Globus pallidus (tissue), 1 donor: ENCODE data around the gene SCARF2.

Experiments
- DNase-seq: peaks from one replicate; pipeline ENCODE4 v3.0.0-alpha.2; 2015; ENCODE audit warnings: low spot score

The SCARF2 gene

DNA sequence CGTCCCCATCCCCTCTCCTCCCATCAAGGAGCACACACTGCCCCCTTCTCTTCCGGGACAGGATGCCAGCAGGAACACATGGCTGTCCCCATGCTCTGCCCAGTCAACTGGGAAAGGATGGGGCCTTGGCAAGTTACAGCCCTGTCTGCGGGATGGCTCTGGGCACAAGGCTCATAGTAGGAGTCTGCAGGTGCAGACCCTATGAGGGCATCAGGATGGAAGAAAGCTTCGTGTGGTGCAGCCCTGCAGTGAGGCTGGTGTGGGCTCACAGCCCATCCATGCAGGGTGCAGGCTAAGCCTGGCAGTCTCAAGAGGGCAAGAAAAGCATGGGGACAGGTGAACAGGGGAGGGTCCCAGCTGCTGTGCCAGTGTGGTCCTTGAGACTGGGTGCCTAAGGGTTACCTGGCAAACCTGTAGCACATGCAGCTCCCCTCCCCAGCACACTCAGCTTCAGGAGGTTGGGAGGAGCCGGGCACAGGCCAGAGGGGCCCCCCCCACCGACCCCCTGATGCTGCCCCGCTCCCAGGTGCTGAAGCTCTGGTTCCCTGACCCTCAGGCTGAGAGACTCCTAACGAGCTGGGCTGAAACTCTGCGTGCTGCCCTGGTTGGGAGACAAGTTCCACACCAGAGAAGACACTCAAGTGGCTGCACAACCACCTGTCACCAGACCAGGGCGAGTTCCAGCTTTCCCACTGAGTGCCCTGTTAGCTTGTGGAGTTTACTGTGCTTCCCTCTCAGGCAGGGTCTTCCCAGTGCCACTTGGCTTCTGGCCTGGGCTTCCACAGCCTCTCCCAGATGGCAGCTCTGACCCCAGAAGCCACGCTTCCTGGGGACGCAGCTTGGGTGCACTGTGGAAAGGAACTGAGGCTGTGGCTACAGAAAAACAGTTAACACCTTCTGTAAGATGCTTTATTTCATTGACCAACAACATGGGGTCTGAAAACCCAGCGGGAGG, 3.3 kb upstream of the SCARF2 start:
- DNase-seq = no peak

DNA sequence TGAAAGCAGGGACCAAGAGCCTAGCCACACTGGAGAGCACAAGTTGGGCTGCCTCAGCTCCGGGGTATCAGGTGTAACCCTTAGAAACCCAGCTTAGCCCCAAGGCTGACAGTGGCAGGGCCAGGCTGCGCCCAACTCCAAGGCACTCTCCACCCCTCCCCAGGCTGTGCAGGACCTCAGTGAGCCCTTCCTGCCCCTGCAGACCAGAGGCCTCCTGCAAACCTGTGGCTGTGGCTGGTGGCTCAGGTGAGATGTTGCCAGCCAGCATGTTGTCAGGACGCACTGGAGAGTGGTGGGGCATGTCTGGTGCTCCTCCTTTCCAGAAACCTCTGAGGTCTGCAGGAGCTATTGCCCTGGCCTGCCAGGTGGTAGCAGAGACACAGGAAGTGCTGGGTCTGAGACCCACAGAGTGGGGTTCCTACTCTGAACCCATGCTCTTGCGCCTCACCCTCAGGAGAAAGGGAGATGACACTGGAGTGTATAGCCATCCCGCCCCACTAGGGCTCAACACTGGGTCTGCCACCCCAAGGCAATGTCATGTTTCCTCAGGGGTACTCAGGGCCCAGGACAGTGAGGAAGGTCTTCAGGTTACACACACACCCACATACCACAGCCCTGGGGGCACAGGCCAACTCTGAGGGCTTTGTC, 2.4 kb upstream of the SCARF2 start:
- DNase-seq = no peak

DNA sequence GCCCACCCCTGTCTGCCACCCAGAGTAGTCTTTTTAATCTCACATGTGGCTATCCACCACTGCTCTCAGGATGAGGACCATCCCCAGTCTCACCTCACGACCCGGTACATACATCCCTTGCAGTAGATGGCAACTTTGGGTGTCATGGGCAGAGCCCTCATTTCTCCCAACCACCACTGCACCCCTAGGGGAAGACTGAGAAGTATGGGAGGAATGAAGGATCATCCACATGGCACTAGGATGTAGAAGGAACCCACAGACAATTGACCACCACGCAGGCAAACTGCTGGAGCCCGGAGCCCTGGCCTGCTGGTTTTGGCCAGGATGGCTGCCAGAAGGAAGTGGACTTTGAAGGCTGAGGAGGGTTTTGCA, 1.9 kb upstream of the SCARF2 start:
- DNase-seq = no peak

DNA sequence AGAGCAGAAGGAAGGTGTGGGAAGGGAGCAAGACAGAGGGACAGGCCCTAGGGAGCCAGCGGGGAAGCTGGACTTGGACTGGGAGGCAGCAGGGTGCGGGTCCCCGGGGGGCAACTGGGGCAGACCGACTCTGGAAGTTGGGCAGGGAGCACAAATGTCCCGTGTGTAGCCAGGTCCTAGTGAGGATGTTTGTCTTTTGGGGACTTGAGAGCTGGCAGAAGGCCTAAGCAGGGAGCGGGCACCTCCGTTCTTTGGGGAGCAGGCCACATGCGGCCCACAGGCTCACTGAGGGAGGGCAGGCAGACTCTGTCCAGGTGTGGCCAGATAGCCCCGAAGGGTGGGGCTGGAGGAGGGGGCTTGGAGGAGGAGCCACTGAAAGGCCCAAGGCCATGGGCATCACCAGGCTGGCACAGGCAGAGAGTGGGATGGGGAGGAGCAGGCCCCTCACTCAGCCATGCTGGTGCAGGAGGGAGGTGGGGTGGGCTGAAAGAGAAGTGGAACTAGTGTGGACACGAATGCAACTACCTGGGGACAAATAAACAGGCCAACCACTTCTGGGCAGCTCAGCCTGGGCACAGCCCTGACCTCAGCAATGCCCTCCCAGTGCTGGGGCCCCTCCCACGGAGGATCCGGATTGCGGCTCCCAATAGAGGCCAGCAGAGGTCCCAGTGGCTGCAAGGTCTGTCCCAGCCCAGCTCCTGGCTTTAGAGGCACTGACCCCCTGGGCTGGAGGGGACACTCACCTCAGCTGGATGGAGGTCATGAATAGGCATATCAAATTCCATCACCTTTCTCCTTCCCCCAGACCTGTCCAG, 1.3 kb upstream of the SCARF2 start:
- DNase-seq = no peak

DNA sequence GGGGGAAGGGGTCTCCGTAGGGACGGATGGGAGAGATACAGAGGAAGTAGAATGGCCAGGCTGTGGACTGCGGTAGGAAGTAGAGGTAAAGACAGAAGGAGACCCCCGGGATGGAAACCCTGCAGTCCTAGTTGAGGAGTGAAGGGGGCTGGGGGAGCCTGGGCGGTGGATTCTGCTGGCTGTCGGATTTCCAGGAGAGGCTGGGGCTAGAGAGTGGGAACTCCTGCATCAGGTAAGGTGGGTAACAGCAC, 727 bp upstream of the SCARF2 start:
- DNase-seq = no peak

DNA sequence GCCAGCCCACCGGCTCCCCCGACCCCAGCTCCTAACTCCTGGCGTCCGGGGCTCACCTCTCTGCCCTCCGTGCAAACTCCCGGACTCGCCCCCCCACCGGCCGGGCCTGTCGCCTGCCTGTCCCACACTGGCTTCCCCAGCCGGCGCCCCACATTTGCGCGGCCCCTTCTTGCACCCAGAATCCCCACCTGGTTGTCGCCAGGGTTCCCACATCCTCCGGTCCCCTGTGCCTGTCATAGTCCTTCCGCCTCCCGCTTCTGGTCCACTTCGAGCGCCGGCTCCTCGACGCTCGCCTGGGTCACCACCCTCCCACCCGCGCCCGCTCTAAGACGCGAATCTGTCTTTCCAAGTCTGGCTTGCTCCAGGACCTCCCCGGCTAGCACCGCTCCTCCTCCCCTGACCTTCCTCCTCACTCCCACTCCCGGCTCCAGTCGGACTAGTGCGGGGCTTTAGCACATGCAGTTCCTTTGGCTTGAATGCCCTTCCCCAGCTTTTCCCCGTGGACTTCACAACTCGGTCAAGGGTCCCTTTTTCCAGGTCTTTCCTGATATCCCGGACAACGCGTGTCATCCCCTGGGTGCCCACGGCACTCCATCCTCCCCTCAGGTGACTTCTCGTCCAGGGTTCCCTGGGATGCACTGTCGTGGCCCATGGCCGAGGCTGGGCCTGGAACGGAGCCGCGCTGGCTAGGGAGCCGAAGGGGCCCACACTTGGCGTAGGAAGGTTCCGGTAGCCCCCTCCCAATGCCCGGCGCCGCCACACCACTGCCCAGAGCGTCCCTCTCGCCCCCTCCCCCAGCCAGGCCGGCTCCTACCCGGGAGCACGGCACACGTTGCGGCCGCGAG, 635 bp downstream of the SCARF2 start:
- DNase-seq = no peak

DNA sequence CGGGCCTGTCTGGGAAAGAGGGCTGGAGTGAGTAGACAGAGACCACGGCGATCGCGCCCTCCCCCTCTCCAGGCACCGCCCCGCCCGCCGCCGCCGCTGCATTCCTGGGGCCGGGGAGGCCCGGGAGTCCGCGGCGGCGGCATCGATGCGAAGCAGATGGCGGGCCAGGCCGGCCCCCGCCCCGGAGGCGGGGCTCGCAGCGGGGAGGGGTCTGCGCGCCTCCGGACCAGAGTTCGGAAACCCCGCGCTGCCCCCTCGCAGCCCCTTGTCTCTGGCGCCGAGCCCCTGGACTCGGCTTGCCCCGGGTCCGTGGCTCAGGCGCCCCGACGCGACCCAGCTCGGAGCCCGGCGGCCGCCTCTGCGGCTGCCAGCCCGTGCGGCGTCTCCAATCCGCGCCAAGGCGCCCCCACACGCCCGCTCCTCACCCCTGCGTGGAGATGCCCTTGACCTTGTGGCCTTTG, 1.3 kb downstream of the SCARF2 start:
- no peak for DNase-seq

DNA sequence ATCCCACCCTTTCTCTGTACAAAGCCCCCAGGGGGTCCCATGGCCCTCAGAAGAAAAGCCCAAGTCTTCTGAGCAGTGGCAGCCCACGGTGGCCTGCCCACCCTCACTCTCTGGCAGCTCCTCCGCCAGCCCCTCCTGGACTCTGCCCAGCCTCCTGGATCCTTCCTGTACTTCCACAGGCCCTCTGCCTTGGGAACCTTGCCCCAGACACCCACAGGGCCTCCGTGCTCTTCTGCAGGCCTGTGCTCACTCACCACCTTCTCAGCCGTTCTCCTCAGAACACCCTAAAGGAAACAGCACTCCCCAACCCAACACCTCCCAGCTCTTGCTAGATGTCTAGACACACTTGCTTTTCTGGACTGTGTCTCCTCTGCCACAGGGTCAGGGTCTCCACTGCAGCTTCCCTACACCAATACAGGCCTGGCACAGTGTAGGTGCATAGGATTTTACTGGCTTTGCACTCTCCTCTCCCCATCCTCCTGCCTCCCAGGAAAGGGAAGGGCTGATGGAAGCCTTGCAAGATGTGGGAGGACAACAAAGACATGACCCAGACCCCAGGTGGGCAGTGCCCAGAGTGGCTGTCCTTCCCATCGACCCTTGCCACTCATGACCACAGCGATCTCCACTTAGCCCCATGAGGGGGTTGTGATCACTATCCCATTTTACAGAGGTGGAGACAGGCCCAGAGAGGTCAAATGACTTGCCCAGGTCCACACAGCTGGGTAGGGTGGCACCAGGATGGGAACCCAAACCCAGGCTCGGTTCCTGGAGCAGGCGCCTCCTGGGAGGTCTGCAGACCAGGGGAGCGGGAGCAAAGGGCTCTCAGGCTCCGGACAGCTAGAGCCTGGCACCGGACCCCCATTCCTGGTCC, 2.0 kb downstream of the SCARF2 start:
- no peak for DNase-seq

DNA sequence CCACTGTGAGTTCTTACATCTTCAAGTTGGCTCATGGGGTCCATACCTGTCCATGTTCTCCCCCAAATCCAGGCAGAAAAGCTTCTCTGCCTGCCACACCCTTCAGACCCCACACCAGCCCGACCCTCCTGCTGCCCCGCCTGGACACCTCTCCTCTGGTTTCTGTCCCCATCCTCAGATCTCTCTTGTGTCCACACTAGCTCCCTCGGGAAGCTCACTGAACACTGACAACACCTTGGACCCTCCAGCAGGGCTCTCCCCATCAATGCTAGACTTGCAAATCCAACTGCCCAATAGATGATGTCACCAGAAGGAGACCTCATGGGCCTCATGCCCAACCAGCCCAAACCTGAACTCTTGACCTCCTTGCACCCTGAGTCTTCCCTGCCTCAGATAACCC, 2.9 kb downstream of the SCARF2 start:
- DNase-seq = no peak

DNA sequence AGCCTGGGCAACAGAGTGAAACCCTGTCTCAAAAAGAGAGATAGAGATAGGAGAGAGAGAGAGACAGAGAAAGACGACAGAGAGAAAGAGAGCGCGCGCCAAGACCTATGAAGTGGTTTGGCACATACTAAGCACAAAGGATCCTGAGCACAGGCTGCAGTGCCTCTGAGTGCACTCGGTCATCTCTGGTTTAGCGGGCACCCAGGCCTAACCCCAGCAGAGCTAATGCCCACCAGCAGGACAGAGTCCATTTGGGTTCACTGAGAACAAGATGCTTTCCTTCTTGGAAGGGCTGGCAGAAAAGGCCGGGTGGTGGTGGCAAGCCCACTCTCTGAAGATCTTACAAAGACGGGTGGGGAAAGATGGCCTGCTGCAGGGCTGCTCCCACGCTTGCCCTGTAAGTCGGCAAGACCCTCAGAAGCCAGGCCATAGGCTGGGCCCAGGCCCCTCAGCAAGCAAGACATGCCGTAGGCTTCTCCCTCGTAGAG, 3.3 kb downstream of the SCARF2 start:
- no peak for DNase-seq

DNA sequence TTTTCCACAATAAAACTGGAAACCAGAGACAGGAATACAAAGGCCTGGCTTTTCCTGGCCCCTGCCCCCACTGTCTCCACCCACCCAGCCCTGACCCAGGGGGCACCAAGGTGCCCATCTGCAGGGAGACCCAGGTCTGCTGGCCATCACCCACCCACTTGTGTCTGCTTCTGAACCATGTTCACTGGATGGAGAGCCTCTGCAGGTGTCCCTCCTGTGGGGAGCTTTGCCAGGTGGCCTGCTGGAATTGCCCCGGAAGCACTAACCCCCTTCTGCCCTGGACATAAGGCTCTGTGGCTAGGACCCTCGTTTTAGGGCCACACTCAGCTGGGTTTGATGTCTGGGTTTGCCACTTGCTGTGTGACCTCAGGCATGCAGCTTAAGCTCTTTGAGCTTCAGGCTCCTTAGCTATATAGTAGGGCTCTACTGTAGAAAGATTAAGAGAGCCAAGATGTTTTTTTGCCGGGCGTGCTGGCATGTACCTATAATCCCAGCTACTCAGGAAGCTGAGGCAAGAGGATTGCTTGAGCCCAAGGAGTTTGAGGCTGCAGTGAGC, 3.9 kb downstream of the SCARF2 start:
- DNase-seq = no peak

DNA sequence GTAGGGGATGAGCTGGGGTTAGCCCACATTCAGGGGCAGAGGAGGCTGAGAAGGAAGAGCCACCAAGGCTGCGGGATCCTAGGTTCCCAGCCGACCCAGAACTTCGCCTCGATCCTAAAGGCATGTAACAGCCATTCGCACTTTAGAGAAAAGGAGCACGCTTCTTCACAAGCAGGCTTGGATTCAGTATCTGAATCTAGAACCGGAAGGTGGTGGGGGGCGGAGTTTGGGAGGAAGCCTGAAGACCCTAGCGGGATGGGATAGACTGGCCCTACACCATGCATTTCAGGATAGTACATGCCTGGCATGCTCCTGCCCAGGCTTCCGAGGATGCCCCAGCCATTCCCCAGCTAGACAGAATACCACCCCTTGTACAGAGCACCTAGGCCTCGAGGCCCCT, 4.4 kb downstream of the SCARF2 start:
- DNase-seq = no peak

DNA sequence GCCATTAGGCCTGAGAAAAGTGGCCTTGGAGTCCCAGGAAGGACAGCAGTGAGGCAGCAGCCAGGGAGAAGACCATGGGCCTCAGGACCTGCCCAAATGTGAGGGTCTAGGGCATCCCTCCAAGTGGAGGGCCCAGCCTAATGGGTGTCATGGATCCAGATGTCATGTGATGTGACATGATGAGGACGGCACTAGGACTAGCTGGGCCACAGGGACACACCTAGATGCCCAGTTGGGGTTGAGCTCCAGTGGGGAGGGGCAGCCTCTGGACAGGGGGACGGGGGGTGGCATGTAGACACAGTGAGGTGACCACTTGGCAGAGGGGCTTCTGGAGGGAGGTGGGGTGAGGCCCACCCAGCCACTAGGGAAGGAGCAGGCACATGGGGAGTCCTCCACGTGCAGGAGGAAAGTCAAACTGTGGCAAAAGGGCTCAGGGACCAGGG, 5.4 kb downstream of the SCARF2 start:
- no peak for DNase-seq

DNA sequence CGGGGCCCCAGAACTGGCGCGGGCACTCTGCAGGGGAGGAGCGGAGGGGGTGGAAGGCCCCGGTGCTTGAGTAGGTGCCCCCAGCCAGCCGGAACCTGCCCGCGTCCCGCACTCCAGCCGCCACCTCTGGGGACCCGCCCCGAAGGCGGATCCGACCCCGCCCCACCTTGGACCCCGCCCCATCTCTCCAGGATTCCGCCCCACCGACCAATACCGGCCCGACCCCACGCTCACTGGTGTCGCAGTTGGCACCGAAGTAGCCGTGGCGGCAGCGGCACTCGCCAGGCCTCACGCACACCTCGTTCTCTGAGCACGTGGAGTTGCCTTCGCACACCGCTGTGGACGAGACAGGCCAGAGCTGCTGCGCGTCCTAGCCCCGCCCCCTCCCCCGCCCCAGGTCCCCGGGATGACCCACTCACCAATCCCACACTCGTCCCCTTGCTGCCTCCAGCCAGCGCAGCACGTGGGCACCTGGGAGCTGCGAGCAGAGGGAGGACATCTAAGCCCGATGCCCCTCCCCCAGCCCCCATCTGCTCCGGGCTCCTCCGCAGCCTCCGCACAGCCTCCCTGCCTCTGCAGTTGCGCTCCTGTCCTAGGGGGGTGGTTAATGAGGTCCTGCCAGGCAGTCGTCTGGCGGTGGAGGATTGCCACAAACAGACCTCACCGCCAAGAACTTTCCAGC, 6.0 kb downstream of the SCARF2 start:
- DNase-seq = no peak

DNA sequence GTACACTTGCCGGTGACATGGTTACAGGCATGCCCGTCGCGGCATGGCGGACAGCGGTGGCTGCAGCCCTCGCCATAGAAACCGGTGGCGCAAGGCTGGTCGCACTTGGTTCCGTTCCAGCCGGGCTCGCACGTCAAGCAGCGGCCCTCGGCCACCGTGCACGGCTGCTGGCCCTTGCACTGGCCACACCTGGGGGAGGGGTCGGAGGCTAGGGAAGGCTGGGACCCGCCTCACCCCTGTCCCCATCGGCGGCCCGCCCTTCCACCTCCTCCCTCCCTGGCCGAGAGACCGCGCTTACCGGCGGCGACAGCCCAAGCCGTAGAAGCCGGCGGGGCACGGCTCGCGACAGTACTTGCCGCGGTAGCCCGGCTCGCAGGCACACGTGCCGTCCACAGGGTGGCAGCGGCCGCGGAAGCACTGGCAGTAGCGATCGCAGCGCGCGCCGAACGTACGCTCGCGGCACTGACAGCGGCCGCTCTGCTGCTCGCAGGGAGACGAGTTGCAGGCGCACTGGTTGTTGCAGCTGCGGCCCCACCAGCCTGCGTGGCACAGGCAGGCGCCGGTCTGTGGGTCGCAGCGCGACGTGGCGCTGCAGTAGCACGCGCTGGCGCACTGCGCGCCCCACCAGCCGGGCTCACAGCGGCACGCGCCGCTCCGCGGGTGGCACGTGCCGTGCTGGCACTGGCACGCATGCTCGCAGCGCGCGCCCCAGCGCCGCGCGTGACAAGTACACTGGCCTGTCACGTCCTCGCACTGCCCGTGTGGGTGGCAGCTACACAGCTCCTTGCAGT, 6.7 kb downstream of the SCARF2 start:
- no peak for DNase-seq

DNA sequence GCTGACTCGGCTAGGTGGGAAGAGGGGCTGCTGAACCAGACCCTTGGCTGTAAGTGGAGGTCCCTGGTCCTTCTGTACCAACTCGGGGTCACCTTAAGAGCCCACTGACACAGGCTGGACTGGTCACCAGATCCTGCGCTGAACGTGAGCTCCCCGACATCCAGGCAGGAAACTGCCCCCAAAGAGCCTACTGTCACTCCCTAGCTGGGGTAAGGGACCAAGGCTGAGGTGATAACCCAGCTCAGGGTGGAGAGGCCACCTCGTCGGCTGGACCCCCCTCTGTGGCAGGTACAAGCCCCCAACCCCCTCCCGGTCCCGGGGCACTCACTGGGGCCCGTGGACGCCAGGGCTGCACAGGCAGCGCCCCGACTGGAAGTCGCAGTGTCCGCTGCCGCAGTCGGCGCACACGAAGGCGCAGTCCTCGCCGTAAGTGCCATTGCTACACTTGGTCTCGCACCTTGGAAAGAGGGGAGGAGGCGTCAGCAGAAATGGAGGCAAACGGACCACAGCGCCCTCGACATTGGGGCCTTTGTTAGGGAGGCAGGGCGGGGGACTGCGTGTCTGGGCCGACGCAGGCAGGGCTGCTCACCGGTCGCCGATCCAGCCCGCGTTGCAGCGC, 7.4 kb downstream of the SCARF2 start:
- DNase-seq = no peak

DNA sequence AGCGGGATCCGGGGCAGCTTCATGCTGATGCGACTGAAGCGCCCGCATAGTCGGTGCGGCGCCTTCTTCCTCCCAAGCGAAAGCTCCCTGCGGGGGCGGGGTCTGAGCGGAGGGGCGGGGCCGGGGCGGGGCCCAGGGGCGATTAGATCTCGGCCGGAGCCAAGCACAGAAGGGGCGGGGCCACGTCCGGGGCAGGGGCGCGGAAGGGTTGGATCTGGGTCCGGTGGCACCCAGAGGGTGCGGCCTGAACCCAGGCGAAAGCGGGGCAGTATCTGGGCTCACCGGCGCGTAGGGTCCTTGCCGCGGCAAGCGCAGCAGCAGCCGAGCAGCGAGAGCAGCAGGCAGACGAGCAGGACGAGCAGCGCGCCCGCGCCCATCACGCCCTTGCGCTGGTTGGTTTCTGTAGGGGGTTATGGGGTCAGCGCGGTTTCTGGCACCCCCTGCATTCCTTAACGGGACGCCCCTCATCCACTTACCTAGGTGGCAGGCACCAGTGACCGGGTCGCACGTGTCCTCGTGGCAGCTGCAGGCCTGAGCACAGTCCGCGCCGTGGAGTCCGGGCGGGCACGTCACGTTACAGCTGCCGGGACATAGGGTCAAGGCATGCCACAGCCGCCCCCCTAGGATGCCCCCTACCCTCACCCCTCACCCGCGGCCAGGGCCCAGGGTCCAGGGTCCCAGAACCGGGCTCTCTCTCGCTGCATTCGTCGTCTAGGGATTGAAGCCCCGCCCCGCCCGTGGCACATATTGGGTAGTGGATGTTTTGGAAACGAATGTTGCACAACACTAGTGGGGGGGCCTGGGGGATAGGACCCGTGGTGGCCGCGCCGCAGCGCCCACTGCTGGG, 8.1 kb downstream of the SCARF2 start:
- DNase-seq = no peak
